Measurements from ENCODE around the gene CDC16.
"Not testable (repeated sequence)": the region's sequence is repeated elsewhere in the genome, so short reads cannot be mapped to it uniquely, and the experiment has no call there.

The CDC16 gene

GRCh38 chr13:114260814-114261213 lies 26.1 kb downstream of the CDC16 start:
- Histone ChIP-seq H3K9me3 (ENCODE audit: insufficient read depth, low read length) (no peaks in the 10 kb centered on the region), H3K4me1 (ENCODE audit: insufficient read depth, insufficient read length) (no peaks in the 10 kb centered on the region), H3K36me3 (ENCODE audit: insufficient read depth, insufficient read length, low read length) (peaks cover 78% of the 10 kb centered on the region), H3K9ac (ENCODE audit: insufficient read length, low read depth) (no peak overlapping the region), H3K4me3 (ENCODE audit: insufficient read length, low read depth) (no peak overlapping the region), H3K27me3 (ENCODE audit: insufficient read depth, insufficient read length) (no peaks in the 10 kb centered on the region)
- DNase-seq (ENCODE audit: low read depth, low spot score): no peak
- TF ChIP-seq YY1 (IDR thresholded peaks at IDR 0.05; ENCODE audit: insufficient read depth, insufficient read length) (no peak), SUZ12 (IDR thresholded peaks at IDR 0.05; ENCODE audit: extremely low read depth, insufficient read depth, insufficient read length) (no peak), ZNF274 (IDR thresholded peaks at IDR 0.05; ENCODE audit: low read depth, low read length) (no peak)

DNA sequence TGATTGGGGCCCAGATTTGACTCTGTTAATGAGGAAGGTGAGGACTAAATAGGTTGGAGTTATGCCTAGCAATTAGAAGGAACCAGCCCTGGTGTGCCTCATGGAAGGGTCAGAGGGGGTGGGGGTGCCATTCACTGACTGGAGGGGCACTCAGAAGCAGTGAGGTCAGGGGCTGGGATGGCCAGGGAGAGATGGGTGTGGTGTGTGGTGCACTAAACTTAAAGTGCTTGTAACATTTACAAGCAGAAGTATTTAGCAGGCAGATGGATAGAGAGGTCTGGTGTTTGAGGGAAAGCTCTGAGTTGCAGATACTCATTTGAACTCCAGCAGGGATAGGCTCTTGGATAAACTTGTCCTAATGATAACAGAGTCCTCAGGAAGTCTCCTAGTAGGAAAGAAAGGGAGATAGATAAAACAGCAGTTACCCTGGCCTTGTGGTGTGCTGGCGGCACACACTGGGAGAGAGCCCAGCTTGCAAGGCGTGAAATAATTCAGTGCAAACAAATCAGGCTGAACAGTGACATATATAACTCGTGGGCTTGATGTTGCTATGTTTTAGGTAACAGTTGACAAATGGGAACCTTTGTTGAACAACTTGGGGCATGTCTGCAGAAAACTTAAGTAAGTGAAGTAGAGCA lies 26.8 kb downstream of the CDC16 start:
- H3K36me3 ChIP-seq (ENCODE audit: insufficient read depth, insufficient read length, low read length): peaks cover 81% of the 10 kb centered on the region
- H3K9me3 ChIP-seq (ENCODE audit: insufficient read depth, low read length): no peaks in the 10 kb centered on the region
- no peak for DNase-seq (ENCODE audit: low read depth, low spot score)
- TF ChIP-seq ZNF274 (IDR thresholded peaks at IDR 0.05; ENCODE audit: low read depth, low read length) (no peak), YY1 (IDR thresholded peaks at IDR 0.05; ENCODE audit: insufficient read depth, insufficient read length) (no peak), SUZ12 (IDR thresholded peaks at IDR 0.05; ENCODE audit: extremely low read depth, insufficient read depth, insufficient read length) (no peak)
- no peaks in the 10 kb centered on the region for H3K27me3 ChIP-seq (ENCODE audit: insufficient read depth, insufficient read length)
- H3K4me1 ChIP-seq (ENCODE audit: insufficient read depth, insufficient read length): no peaks in the 10 kb centered on the region
- no peak overlapping the region for H3K9ac ChIP-seq (ENCODE audit: insufficient read length, low read depth)
- H3K4me3 ChIP-seq (ENCODE audit: insufficient read length, low read depth): no peak overlapping the region

DNA sequence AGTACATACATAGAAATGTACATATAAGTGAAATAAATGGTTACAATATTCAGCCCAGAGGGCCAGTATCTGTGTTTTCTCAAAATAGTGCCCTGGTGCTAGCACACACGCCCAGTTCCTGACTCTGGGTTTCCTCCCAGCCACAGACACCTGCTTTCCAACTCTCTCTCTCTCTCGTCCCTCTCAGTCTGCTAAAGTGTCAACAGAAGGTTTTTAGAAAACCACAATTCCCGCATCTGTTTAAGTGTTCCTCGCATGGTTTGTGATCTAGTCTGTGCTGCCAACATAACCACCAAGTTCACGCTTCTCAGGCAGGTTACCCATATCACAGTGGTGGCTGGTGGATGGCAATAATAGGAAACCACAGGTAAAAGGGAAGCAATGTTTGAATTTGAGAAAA lies 28.9 kb downstream of the CDC16 start:
- peaks cover 90% of the 10 kb centered on the region for H3K36me3 ChIP-seq (ENCODE audit: insufficient read depth, insufficient read length, low read length)
- no peaks in the 10 kb centered on the region for H3K4me1 ChIP-seq (ENCODE audit: insufficient read depth, insufficient read length)
- no peak overlapping the region for H3K9ac ChIP-seq (ENCODE audit: insufficient read length, low read depth)
- TF ChIP-seq SUZ12 (IDR thresholded peaks at IDR 0.05; ENCODE audit: extremely low read depth, insufficient read depth, insufficient read length): no peak
- no peak for TF ChIP-seq ZNF274 (IDR thresholded peaks at IDR 0.05; ENCODE audit: low read depth, low read length)
- no peak for TF ChIP-seq YY1 (IDR thresholded peaks at IDR 0.05; ENCODE audit: insufficient read depth, insufficient read length)
- no peak for DNase-seq (ENCODE audit: low read depth, low spot score)
- H3K27me3 ChIP-seq (ENCODE audit: insufficient read depth, insufficient read length): no peaks in the 10 kb centered on the region
- no peak overlapping the region for H3K4me3 ChIP-seq (ENCODE audit: insufficient read length, low read depth)
- no peaks in the 10 kb centered on the region; the same call in 1 of the 2 replicates for H3K9me3 ChIP-seq (ENCODE audit: insufficient read depth, low read length)

DNA sequence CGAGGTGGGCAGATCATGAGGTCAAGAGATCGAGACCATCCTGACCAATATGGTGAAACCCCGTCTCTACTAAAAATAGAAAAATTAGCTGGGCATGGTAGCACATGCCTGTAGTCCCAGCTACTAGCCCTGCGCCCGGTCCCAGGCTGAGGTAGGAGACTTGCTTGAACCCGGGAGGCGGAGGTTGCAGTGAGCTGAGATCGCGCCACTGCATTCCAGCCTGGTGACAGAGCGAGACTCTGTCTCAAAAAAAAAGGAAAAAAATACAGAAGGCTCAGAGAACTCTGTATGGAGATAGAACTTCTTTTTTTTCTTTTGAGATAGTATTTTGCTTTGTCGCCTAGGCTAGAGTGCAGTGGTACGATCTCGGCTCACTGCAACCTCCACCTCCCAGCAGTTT lies 29.6 kb downstream of the CDC16 start:
- H3K9ac ChIP-seq (ENCODE audit: insufficient read length, low read depth); H3K27me3 ChIP-seq (ENCODE audit: insufficient read depth, insufficient read length); H3K9me3 ChIP-seq (ENCODE audit: insufficient read depth, low read length); DNase-seq (ENCODE audit: low read depth, low spot score); H3K4me1 ChIP-seq (ENCODE audit: insufficient read depth, insufficient read length); H3K4me3 ChIP-seq (ENCODE audit: insufficient read length, low read depth): not testable (repeated sequence)
- H3K36me3 ChIP-seq (ENCODE audit: insufficient read depth, insufficient read length, low read length): peaks cover 90% of the 10 kb centered on the region

DNA sequence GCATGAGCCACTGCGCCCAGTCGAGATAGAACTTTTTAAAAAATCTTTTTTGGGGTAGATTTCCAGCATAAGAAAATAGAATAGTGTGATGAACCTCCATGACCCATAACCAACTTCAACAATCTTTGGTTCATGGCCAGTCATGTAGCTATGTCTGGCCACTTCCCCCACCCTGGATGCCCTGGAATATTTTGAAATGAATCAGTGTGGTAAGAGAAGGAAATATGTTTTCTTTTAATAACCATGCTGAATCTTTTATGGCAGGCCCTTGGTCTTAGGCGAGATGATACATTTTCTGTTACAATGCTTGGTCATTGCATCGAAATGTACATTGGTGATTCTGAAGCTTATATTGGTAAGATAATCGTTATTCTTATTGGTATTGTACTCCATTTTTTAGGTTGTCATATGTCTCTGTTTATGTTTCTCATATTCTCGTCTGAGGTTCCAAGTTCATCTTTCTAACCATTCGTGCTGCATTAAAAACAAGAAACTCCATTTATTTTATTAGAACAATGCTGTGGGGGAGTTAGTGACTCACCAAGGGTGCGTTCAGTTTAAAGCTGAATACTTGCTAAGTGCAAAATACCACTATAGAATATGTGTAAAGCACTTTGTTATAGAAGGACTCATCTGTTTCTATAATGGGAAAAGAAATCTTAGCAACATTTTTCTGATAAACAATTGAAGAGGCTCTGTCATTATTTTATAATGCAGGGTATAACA lies 30.4 kb downstream of the CDC16 start:
- Histone ChIP-seq H3K4me1 (ENCODE audit: insufficient read depth, insufficient read length) (no peaks in the 10 kb centered on the region), H3K36me3 (ENCODE audit: insufficient read depth, insufficient read length, low read length) (peaks cover 88% of the 10 kb centered on the region), H3K9me3 (ENCODE audit: insufficient read depth, low read length) (no peaks in the 10 kb centered on the region; the same call in 1 of the 2 replicates), H3K9ac (ENCODE audit: insufficient read length, low read depth) (no peak overlapping the region), H3K27me3 (ENCODE audit: insufficient read depth, insufficient read length) (no peaks in the 10 kb centered on the region), H3K4me3 (ENCODE audit: insufficient read length, low read depth) (no peak overlapping the region)
- TF ChIP-seq SUZ12 (IDR thresholded peaks at IDR 0.05; ENCODE audit: extremely low read depth, insufficient read depth, insufficient read length) (no peak), YY1 (IDR thresholded peaks at IDR 0.05; ENCODE audit: insufficient read depth, insufficient read length) (no peak), ZNF274 (IDR thresholded peaks at IDR 0.05; ENCODE audit: low read depth, low read length) (no peak)
- no peak for DNase-seq (ENCODE audit: low read depth, low spot score)

DNA sequence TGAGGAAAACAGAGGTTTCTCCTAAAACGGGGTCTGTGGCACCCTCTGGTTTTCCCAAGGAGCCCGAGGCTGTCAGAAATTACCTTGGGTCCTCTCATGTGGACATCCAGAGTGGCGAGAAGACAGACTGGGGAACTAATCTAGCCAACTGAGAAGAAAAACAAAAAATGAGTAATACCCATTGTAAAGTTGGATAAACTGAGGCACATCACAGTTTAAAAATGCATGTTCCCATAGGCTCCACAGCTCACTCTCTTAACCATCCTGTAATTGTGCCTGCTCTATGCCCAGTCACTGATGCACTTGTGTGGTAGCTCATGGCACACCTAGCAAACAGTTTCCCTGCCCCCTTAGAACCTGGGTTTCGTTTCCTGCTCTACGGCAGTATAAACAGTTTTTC lies 31.5 kb downstream of the CDC16 start:
- Histone ChIP-seq H3K4me1 (ENCODE audit: insufficient read depth, insufficient read length) (no peaks in the 10 kb centered on the region), H3K9me3 (ENCODE audit: insufficient read depth, low read length) (no peaks in the 10 kb centered on the region; the same call in 1 of the 2 replicates), H3K27me3 (ENCODE audit: insufficient read depth, insufficient read length) (no peaks in the 10 kb centered on the region), H3K4me3 (ENCODE audit: insufficient read length, low read depth) (no peak overlapping the region), H3K36me3 (ENCODE audit: insufficient read depth, insufficient read length, low read length) (peaks cover 86% of the 10 kb centered on the region), H3K9ac (ENCODE audit: insufficient read length, low read depth) (no peak overlapping the region)
- TF ChIP-seq ZNF274 (IDR thresholded peaks at IDR 0.05; ENCODE audit: low read depth, low read length) (no peak), SUZ12 (IDR thresholded peaks at IDR 0.05; ENCODE audit: extremely low read depth, insufficient read depth, insufficient read length) (no peak), YY1 (IDR thresholded peaks at IDR 0.05; ENCODE audit: insufficient read depth, insufficient read length) (no peak)
- DNase-seq (ENCODE audit: low read depth, low spot score): no peak

DNA sequence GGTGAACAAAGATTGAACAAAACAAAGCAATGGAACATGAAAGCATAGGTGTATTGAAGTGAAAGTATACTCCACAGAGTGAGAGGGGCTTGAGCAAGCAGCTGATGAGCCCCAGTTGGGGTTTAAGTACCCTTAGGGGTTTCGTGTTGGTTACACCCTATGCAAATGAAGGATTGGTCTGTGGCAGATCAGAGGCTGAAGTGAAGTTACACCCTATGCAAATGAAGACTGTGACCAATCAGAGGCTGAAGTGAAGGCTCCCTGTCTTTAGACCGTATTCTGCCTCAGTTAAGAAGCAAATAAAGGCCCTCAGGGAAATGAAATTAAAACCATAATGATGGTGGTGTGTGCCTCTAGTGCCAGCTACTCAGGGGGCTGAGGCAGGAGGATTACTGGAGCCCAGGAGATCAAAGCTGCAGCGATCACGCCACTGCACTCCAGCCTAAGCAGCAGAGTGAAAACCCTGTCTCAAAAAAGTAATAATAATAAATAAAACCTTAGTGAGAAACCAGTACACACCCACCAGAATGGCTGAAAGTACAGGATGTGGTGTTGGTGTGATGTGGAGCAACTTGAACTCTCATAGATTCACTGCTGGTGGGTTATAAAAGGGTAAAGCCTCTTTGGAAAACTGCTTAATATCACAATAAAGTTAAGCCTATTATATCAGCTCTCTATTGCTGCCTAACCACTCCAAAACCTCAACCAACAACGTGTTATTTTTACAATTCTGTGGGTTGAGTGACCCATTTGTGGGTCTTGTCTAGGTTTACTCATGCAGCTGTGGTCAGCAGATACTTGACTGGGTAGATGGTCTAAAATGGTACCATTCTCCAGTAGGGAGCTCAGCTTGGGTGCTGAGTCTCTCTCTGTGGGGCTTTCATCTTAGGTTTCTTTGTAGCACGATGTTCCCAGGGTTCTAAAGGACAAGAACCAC lies 33.9 kb downstream of the CDC16 start:
- Histone ChIP-seq H3K9ac (ENCODE audit: insufficient read length, low read depth) (no peak overlapping the region), H3K4me1 (ENCODE audit: insufficient read depth, insufficient read length) (no peaks in the 10 kb centered on the region), H3K9me3 (ENCODE audit: insufficient read depth, low read length) (no peaks in the 10 kb centered on the region; the same call in 1 of the 2 replicates), H3K4me3 (ENCODE audit: insufficient read length, low read depth) (no peak overlapping the region), H3K36me3 (ENCODE audit: insufficient read depth, insufficient read length, low read length) (peaks cover 79% of the 10 kb centered on the region), H3K27me3 (ENCODE audit: insufficient read depth, insufficient read length) (no peaks in the 10 kb centered on the region)
- TF ChIP-seq YY1 (IDR thresholded peaks at IDR 0.05; ENCODE audit: insufficient read depth, insufficient read length) (no peak), SUZ12 (IDR thresholded peaks at IDR 0.05; ENCODE audit: extremely low read depth, insufficient read depth, insufficient read length) (no peak)
- DNase-seq (ENCODE audit: low read depth, low spot score): no peak

Data from NT2/D1 (cell line).